Nephron progenitor cell (in vitro differentiated cells): ENCODE data around the gene CORO2A.
A peak's percentile ranks its signal among the peaks of the same experiment; 100 is the strongest.
"Not testable (repeated sequence)": the region's sequence is repeated elsewhere in the genome, so short reads cannot be mapped to it uniquely, and the experiment has no call there.

Source experiments
- DNase-seq: peaks from one replicate; pipeline ENCODE4 v3.0.0; 2021
- H3K27ac Mint-ChIP-seq: 2 replicates; pipeline ENCODE4 v1.8.0; 2021; ENCODE audit warnings: mild to moderate bottlenecking, moderate library complexity, mixed read lengths
- H3K27me3 Mint-ChIP-seq: 2 replicates; pipeline ENCODE4 v1.8.0; 2021; ENCODE audit warnings: mild to moderate bottlenecking, low read depth, mixed read lengths; ENCODE audit not compliant: poor library complexity
- H3K36me3 Mint-ChIP-seq: 2 replicates; pipeline ENCODE4 v1.8.0; 2021; ENCODE audit warnings: low read depth, mixed read lengths
- H3K4me1 Mint-ChIP-seq: 2 replicates; pipeline ENCODE4 v1.8.0; 2021; ENCODE audit warnings: mixed read lengths
- H3K4me3 Mint-ChIP-seq: 2 replicates; pipeline ENCODE4 v1.8.0; 2021; ENCODE audit warnings: mild to moderate bottlenecking, moderate library complexity, mixed read lengths
- H3K9me3 Mint-ChIP-seq: 2 replicates; pipeline ENCODE4 v1.8.0; 2021; ENCODE audit warnings: mild to moderate bottlenecking, moderate library complexity, mixed read lengths
- TF ChIP-seq, protein P1 (sequence below): fragments of 200-600 bp; sonication (generic); IDR thresholded peaks from 2 replicates; pipeline ENCODE4 v1.5.0; 2021; ENCODE audit warnings: antibody characterized with exemption

The CORO2A gene

GRCh38 chr9:98129451-98129881, 63.0 kb downstream of the CORO2A start:
- TF ChIP-seq, protein P1, sequence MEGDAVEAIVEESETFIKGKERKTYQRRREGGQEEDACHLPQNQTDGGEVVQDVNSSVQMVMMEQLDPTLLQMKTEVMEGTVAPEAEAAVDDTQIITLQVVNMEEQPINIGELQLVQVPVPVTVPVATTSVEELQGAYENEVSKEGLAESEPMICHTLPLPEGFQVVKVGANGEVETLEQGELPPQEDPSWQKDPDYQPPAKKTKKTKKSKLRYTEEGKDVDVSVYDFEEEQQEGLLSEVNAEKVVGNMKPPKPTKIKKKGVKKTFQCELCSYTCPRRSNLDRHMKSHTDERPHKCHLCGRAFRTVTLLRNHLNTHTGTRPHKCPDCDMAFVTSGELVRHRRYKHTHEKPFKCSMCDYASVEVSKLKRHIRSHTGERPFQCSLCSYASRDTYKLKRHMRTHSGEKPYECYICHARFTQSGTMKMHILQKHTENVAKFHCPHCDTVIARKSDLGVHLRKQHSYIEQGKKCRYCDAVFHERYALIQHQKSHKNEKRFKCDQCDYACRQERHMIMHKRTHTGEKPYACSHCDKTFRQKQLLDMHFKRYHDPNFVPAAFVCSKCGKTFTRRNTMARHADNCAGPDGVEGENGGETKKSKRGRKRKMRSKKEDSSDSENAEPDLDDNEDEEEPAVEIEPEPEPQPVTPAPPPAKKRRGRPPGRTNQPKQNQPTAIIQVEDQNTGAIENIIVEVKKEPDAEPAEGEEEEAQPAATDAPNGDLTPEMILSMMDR, result no peak
- H3K4me3 Mint-ChIP-seq, result no peak overlapping the region
- DNase-seq, result no peak
- H3K27me3 Mint-ChIP-seq, result peaks cover 10% of the 10 kb centered on the region
- H3K4me1 Mint-ChIP-seq, result peaks cover 5% of the 10 kb centered on the region
- no peaks in the 10 kb centered on the region for H3K9me3 Mint-ChIP-seq
- H3K36me3 Mint-ChIP-seq, result no peaks in the 10 kb centered on the region
- H3K27ac Mint-ChIP-seq, result peak overlapping the region; percentile 21

DNA sequence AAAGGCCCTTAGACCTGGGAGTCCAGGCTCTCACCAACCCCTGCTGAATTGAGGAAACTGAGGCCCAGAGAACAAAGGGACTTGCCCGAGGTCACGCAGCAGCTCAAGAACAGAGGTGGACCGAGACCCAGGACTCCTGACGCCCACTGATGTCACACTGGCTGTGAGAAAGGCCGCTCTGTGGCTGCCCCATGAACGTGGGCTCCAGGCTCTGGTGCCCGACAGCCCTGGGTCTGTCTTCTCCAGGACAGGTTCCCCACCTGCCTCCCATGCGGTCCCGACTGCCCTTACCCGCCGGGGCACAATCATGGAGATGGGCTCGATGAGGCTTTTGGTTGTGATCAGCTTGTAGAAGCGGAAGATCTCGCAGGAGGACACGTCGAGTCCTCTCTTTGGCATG, 64.1 kb downstream of the CORO2A start:
- H3K4me3 Mint-ChIP-seq, result no peak overlapping the region
- H3K36me3 Mint-ChIP-seq, result no peaks in the 10 kb centered on the region
- peaks cover 1% of the 10 kb centered on the region for H3K4me1 Mint-ChIP-seq
- H3K27ac Mint-ChIP-seq, result no peak overlapping the region
- TF ChIP-seq, protein P1, result no peak
- H3K9me3 Mint-ChIP-seq, result no peaks in the 10 kb centered on the region
- H3K27me3 Mint-ChIP-seq, result peaks cover 10% of the 10 kb centered on the region
- DNase-seq, result no peak

- H3K9me3 Mint-ChIP-seq, result no peaks in the 10 kb centered on the region
- no peaks in the 10 kb centered on the region for H3K4me1 Mint-ChIP-seq
- no peaks in the 10 kb centered on the region for H3K36me3 Mint-ChIP-seq
- H3K27me3 Mint-ChIP-seq, result peaks cover 7% of the 10 kb centered on the region
- no peak for DNase-seq
- TF ChIP-seq, protein P1, result no peak
- H3K4me3 Mint-ChIP-seq, result no peak overlapping the region
- H3K27ac Mint-ChIP-seq, result no peak overlapping the region
Observed at GRCh38 chr9:98127226-98127625, 65.2 kb downstream of the CORO2A start.

DNA sequence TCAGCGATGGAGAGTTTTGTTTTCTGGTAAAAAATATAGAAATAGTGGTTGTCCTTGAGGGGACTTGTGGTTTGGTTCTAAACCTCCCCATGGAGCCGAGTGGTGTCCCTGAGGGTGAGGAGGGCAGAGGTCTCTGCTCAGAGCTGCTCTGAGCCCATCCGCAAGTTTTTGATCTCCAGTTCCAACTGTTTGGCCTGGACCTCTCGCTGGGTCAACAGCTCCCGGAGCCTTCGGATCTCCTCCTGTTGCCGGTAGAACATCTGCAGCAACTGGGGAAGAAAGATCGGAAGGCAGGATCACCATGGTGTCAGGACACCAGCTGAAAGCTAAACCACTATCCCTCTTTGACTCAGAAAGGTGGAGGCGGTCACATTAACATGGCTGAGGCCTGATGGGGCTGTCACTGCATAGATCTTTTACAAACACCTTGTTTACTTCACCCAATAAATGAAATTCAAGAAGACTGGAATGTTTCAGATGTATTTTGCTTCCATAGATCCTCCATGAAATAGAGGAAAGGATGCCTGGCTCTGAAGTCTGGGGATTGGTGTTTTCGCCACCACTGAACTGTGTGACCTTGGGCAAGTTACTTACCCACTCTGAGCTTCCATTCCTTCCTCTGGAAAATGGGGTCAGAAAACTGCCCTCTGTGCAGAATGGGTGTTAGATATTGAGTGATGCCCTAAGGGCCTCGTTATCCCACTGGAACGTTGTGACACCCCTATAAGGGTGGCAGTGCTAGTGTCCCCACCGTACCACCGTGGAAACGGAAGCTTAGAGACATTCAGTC, 67.6 kb downstream of the CORO2A start:
- H3K36me3 Mint-ChIP-seq, result no peaks in the 10 kb centered on the region
- H3K4me3 Mint-ChIP-seq, result no peak overlapping the region
- TF ChIP-seq, protein P1, result no peak
- peaks cover 15% of the 10 kb centered on the region for H3K27me3 Mint-ChIP-seq
- DNase-seq, result no peak
- H3K9me3 Mint-ChIP-seq, result no peaks in the 10 kb centered on the region
- no peak overlapping the region for H3K27ac Mint-ChIP-seq
- H3K4me1 Mint-ChIP-seq, result no peaks in the 10 kb centered on the region

DNA sequence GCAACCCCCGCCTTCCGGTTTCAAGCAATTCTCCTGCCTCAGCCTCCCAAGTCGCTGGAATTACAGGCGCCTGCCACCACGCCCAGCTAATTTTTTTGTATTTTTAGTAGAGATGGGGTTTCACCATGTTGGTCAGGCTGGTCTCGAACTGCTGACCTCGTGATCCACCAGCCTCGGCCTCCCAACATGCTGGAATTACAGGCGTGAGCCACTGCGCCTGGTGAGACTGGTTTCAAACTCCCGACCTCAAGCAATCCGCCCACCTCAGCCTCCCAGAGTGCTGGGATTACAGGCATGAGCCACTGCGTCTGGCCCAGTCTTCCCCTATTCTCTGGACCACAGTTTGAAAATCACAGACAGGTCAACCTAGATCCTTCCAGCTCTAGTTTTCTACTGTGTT, 68.3 kb downstream of the CORO2A start:
- not testable (repeated sequence) for DNase-seq, H3K27ac Mint-ChIP-seq, H3K36me3 Mint-ChIP-seq, H3K4me1 Mint-ChIP-seq, H3K9me3 Mint-ChIP-seq, H3K4me3 Mint-ChIP-seq
- peaks cover 18% of the 10 kb centered on the region for H3K27me3 Mint-ChIP-seq

GRCh38 chr9:98121058-98121457, 71.4 kb downstream of the CORO2A start:
- Mint-ChIP-seq H3K4me3 (no peak overlapping the region), H3K4me1 (peaks cover 13% of the 10 kb centered on the region), H3K36me3 (no peaks in the 10 kb centered on the region), H3K27ac (no peak overlapping the region), H3K9me3 (no peaks in the 10 kb centered on the region), H3K27me3 (peaks cover 25% of the 10 kb centered on the region)
- no peak for DNase-seq
- TF ChIP-seq, protein P1, result no peak
